HG03457 (cell line): Measurements from ENCODE around the gene AFDN.

ENCODE experiments used
- ATAC-seq: cut with Tn5 transposase; IDR thresholded peaks from one replicate; pipeline ENCODE4 v1.9.1; 2021; ENCODE audit warnings: moderate number of reproducible peaks; ENCODE audit not compliant: unreplicated experiment

Gene AFDN

DNA sequence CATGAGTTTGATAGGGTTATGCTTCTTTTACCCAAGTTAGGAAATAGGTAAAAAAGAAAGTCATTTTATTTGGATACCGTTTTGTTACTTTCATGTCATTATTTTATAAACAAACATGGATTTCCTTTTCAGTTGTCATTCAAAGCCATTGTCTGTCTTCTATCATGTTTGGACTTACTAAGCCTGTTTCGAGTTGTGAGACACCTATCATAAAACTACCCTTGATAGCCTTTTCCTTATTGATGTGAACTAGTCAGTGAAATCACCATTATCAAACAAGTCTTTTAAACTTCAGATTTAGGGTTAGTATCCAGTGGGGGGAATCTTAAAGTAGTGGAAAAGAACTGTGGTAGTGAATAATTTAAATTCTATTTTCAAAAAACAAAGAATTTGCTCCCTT, 85.8 kb downstream of the AFDN start:
- no peak for ATAC-seq

DNA sequence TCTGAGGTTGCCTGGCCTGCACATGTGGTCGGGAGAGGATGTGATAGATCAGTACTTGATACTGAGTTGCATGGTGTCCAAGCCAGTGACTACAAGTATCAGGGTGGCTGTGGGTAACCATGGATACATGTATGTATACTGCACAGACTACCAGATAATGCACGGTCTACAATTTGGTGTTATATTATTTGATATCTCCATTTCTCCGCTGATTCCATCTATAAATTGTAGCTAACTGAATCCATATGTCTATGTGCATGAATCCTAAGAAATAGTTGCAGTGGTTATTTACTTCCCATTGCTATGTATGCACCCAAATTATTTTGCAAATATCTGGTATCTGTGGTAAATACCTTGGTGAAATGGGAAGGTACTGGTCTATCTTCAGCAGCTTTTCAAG, 87.0 kb downstream of the AFDN start:
- no peak for ATAC-seq

DNA sequence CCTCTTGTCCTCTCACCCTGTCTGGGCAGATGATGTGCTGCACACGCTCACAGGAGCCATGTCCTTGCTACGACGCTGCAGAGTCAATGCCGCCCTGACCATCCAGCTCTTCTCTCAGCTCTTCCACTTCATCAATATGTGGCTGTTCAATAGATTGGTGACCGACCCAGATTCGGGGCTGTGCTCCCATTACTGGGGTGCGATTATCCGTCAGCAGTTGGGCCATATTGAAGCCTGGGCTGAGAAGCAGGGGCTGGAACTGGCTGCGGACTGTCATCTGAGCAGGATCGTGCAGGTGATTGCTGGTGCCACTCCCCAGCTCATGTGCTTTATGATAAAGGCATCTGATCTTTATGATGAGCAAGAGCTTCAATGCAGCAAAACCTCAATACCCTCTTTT, 88.4 kb downstream of the AFDN start:
- no peak for ATAC-seq

DNA sequence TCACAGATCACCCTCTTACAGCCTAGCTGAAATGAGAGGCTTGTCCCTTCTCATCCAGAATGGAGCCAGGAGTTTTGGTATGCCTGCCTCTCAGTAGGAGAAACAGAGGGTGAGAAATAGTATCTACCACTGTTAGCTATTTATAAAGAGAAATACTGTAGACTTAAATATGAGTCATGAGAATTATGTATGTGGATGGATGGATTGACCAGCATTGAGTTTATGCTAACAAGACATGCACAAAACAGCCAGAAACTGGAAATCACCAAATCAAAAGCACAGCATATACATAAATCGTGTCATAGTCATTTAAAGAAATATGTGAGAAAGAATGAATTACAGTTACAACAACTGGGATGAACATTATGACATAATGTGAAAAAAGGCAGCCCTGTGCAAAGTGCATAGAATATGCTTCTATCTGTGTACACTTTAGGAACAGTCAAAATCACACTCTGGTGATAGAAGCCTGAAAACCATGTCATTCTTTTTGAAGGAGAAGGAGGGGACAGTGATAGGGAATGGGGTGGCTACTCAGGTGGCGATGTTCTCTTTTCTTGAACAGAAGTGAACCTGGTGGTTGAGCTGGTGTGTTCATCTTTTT, 90.9 kb downstream of the AFDN start:
- ATAC-seq, result no peak

DNA sequence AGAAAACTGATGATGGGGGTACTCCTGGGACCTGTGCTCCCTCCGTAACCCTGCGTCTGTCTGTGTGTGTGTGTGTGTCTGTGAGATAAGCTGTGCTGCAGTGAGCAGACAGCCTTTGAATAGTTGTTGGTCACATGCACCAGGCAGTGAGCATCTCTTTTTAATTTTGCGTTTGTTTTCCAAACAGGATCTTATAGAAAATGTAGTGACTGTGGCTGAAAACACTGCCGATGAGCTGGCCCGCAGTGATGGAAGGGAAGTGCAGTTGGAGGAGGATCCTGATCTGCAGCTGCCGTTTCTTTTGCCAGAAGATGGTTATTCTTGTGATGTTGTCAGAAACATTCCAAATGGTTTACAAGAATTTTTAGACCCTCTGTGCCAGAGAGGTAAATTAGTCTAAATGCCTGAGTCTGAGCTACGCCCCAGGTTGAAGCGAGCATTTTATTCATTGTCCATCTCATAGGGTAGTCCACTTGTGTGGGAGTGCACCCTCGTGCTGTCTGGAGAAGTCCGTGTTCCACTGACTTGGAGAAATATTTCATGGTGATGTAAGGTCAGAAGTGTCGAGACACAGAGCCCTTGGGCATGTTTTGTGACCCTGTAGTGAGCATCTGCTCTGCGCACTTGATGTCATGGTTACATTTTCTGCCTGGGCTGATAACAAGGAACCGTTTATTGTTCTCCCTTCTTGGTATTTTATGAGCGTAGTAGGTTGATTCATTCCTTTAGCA, 92.0 kb downstream of the AFDN start:
- ATAC-seq, result no peak

DNA sequence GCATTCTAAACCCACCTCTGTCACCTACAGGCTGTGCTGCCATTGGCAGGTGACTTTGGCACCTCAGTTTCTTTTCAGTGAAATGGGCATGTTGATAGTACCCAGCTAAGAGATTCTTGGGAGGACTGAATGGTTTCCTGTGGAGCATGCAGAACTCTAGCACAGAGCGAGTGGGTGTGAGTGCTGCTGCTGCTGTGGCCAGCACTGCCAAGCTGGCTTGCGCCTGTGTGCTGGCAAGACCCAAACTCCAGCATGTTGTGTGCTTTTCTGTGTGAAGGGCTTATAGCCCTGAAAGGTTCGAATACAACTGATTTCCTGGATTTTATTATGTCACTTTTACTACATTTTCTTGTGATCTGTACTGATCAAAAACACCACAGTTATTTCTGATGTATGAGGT, 92.6 kb downstream of the AFDN start:
- ATAC-seq, result no peak

DNA sequence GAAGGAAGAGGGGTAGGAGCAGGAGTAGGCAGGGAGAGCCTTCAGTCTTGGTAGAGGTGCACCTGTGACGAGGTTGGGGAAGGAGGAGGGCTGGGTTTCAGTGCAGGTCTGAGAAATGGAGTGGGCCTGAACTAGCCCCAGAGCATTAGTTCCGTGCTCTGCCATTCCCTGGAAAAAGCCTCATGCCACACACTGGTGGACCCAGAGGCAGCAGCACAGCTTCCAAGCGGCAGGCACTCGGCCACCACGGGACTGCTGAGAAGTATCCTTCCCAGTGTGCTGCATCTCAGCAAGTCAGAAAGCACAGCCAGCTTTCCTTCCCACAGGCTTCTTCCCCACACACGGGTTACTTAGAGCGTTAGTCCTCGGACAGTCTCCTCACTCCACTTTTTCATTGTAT, 93.5 kb downstream of the AFDN start:
- ATAC-seq, result no peak

DNA sequence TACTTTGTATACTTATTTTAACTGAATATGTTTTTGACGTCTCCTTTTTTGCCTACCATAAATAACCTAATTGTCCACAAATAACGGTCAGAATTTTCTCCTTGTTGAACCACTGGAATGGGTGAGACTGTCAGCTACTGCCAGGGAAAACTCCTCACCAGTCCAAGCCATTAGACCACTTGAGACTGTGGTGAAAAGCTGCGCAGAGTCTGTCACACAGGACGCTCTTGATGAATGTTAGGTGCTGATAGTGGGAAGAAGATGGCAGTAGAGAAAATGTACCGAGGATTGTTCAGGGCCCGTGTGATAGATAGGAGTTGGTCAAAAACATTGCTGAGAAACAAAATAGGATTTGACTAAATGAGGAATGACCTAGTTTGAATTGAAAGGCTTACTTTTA, 95.1 kb downstream of the AFDN start:
- no peak for ATAC-seq

DNA sequence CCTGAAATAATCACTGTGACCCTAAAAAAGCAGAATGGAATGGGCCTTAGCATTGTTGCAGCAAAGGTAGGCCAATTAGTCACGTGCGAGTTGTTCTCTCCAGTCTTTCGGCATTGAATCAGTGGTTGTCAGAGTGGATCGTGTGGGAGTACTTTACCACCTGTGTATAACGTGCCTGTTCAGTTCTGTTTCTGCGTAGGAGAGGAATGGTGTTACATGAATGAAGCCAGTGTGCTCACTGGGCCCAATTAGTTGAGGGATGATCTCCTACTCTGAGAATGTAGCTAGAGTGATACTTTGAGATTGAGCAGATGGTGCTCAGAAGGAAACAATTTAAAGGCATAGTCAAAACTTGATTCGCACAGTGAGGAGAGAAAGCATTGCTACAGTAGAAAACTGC, 98.3 kb downstream of the AFDN start:
- no peak for ATAC-seq

DNA sequence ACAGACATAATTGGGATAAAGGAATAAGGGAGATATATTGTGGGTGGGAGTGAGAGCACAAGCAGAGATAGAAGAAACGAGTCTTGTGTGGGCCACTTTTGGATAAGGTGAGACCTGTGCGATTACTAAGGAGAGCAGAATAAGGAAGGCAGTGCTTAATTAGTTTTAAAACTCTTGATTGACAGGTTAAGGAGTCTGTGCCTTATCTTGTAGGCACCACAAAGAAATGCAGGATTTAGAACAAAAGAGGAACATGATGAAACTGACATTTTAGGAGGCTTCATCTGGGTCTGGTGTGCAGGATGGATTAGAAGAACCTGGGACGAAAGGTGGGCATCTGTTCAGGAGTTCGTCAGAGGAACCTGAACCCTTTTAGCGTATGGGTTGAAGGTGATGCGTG, 100.5 kb downstream of the AFDN start:
- ATAC-seq, result no peak

DNA sequence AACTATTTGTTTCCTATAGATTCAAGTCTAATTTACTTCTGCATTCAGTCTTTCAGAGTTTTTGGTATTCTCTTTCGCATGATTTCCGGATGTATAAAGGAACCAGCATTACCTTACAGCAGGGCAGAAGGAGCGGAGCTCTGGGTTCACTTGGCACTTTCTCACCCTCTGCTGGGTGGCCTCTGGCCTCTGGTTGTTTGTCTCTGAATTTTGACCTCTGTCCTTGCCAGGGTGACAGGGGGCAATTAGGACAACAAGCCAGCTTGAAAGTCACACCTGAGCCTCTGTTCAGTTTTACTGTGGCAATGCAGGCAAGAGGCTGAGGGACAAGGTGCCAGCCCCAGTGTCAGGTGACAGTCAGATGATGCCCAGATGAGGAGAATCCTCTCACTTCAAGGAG, 101.4 kb downstream of the AFDN start:
- no peak for ATAC-seq

DNA sequence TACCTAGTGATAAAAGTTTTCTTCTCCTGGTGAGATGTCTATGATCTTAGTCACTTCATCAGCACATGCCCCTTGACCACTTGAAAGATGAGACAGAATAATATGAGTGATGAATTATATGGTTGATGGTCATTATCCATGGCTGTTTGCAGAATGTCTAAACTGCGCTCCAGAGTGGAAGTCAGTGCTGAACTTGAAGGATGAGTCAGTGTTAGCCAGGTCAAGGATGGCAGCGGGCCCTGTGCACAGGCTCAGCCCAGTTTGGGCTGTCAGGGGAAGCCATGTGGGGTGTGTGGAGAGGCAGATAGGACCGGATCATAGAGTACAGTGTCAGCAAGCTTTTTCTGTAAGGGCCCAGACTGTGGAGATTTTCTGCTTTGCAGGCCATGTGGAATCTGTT, 103.6 kb downstream of the AFDN start:
- ATAC-seq, result no peak

DNA sequence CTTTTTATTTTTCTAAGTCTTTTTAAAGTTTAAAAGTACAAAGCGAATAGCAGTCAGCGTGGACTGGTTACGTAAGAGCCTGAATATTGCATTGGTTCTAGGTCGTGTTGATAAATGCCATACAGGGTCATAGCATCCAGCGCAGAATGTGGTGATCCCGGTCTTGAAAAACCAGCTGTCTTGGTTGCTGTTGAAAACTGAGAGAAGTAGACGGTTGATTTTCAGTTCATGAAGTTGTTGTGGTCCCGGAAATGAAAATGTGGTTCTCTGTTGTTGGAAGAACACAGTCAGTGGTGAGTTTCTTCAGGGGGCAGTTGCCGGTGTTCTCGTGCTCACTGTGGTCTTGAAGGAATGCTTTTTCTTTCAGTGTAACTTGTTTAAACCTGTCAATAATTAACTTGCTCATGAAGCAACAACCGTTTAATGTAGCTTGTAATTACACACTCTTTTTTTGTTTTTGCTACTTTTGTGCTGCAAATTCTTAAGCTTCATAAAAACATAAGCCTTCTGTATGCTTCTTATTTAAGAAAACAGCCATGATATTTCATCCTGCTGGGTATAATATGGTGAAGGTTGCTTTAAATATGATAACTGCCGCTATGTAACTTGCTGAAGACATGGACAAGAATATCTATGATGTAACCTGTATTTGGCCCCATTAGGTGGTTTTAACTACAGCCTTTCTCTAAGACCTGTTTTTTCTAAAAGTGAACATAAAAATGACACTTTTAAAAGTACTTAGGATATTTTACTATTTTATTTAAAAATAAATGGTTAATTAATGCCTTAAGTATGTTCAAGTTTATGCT, 106.0 kb downstream of the AFDN start:
- ATAC-seq, result no peak

DNA sequence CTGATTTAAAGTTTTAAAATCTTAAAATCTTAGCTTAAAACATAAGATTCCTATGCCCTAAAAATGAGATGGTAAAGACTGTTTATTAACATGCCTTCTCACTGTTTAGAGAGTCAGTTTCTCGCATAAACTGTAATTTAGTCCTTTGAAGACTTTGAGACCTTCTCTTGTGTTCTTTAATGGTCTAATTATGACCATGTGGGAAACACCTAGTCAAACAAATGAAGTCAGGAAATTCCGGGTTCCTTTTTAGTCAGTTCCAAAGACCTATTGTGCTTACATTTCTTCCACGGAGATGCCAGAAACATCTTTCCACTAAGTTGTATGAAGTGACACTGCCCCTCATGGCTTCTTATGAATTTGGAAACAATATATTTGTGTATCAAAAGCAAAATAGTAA, 106.6 kb downstream of the AFDN start:
- ATAC-seq, result no peak

DNA sequence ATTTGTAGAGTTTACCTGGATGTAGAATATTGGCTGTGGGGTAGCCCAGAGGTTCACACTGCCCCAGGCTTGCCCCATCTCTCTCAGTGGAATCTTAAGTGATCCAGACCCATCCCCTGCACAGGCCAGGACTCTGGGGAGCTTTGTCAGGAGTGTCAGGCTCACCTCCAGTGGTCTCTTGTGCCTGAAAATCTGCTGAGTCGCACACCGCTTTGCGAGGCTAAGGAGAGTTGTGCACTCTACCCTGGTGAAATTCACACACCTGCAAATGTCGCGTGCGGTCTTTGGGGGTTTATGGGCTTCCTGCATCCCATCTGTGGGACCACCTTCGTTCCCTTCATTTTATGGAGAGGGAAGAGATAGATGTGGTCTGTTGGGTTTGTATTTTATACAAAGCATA, 107.1 kb downstream of the AFDN start:
- no peak for ATAC-seq

DNA sequence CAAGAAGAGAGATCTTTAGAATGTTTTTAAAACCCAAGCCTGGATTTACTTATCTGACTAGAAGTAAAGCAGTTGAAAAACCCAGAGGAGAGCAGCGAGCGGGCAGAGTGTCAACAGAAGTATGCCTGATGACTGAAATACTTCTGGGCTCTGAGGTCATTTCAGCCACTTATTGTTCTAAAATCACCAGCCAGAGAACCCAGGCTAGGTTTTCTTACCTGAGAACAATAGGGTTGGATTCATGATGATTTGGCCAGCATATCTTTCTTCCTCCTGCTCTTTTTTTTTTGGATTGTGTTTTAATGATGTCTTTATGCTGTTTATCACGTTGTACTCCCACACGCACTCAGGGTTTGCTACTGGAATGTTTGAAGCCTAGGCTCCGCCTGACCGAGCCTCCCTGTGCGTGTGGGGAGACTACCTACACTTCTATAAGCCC, 107.7 kb downstream of the AFDN start:
- ATAC-seq, result no peak

DNA sequence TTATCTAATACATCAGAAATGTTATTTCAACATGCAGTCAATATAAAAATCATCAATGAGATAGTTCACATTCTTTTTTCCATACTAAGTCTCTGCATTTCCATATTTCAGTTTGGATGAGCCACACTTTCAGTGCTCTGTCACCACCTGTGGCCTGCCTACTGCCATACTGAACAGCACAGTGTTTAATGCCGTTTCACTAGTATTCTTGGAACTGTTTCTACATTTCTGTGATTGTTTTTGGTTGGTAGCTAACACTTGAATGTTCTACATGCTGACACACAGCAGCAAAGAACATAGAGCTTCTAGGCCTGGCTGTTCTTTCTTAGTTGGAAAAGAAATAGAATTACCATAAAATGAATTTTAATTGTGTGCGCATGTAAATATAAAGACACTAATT, 109.3 kb downstream of the AFDN start:
- ATAC-seq, result no peak

DNA sequence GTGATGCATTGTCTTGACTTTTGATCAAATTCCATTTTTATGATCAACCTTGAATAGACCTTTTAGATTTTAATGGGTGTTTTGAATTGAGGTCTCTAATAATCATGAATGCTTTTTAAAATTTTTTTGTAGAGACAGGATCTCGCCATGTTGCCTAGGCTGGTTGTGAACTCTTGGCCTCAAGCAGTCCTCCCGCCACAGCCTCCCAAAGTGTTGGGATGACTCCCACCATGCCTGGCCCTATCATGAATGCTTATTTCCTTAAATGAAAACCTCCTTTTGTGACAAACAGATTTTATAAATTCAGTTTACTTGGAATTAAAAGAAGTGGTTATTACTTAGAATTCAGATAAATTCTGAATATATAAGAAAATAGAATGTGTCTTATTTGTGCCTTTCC, 110.6 kb downstream of the AFDN start:
- ATAC-seq, result no peak

DNA sequence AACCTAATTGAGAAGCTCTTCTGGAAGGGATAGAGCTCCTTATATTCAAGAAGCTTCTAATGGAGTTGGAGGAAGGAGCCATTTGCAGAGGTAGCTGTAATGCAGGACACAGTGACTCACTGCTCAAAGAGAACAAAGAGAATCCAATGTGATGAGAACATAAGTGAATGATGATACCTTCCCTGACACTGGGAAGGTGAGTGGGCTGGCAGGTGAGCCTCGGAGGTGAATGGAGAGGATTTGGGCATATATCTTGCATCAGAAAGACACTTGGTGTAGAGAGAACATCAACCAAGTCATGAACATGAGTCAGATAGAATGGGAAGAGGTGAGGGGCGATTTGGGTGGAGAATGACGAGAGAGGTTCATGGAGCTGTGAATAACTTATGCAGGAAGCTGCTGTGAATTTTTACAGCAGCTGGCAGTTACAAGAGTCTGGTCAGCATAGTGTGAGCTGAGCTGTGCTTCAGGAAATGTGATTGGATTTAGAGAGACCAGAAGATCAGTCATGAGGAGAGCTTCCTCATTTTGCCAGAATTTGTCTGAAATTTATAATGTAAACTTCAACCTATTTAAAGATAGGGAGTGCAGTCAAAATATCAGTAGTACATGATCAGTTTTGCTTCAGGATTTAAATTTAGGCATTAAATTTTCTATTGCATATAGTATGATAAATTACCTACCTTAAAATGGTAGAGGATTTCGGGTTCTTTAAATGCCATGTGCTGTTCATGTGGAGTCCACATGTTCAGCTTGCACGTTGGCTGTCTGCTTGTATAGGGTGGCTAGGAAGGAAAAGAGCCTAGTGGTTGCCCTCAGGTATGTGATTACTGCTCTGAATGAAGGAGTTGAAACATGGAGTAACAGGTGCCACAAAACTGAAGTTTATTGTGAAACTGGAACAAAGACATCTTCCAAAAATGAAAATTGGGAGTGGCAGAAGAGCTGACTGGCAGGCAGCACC, 111.5 kb downstream of the AFDN start:
- no peak for ATAC-seq

DNA sequence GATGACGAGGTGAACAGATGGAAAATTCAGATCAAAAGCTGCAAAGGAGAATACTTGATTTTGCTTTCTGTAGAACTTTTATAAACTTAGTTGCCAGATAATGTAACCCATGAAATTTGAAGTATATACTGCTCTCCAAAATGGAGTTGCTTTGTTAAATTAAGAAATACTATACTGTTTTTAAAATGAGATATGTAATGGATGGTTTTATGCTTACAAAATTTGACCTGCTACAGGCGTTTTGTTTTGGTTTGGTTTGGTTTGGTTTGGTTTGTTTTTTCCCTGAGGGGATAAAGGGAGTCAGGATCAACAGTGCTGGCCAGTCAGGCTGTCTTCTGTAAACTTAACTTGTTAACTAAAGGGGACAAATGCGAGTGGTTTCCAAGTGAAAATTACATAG, 115.1 kb downstream of the AFDN start:
- no peak for ATAC-seq

DNA sequence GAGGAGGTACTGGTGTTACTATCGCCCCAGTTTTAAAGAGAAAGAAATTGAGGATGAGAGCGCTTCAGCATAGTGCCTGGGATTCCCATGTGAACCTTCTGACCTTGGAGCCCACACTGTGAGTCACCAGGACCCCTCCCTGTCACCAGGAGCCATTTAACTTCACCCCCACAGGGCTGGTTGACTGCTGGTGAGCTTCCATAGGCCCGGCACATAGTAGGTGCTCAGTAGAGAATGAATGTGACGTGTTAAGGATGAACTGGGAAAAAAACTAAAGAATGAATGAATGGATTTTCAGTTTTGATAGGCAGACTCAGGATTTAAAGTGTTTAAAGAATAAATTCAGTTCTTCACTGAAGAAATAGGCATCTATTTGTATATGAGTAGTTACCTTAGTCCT, 117.4 kb downstream of the AFDN start:
- ATAC-seq, result no peak
